Nasal cavity respiratory epithelium epithelial cell of viscerocranial mucosa (primary cell): Measurements from ENCODE around the gene FBXL14. TPM values are rescaled to one million over a fixed set of nuclear protein-coding genes. Genes with fewer than 3 reads are reported as not detected.

Source experiments
- total RNA-seq: library from RNA; depleted of rRNA; stranded (reverse); fragments of >200 nt; gene quantifications from 2 replicates; pipeline ENCODE4 v1.2.3, GENCODE V29; 2014

The FBXL14 gene
- total RNA-seq = 9.6 and 14.7 TPM in 2 replicates

GRCh38 chr12:1594261-1595025 is at the start of gene FBXL14:
FBXL14 (minus strand) TSS chr12:1594581; CDS start chr12:1594066, 515 bp downstream.

GRCh38 chr12:1628666-1629337 is 34.4 kb upstream of the FBXL14 start, which contains the start of gene WNT5B:
WNT5B (plus strand) TSS chr12:1629231; CDS start chr12:1631355, 2,124 bp downstream.

Other genes starting within 250 kb of the FBXL14 start
- 2.1 and 5.6 TPM in 2 replicates for gene WNT5B, start 34.6 kb upstream of the FBXL14 start, total RNA-seq
- gene ADIPOR2, start 96.5 kb upstream of the FBXL14 start, total RNA-seq = 62.6 and 66.0 TPM in 2 replicates
- gene LRTM2, start 226.0 kb upstream of the FBXL14 start, total RNA-seq = not detected in 2 replicates